SK-N-SH (cell line): ENCODE measurements around the gene LKAAEAR1. TPM values are rescaled to one million over a fixed set of nuclear protein-coding genes. Genes with fewer than 3 reads are reported as not detected.

Experiments
- CTCF ChIA-PET: fragments of 300-600, 350-600 bp; formaldehyde crosslinking; extraction: SDS; loops from one replicate; lab custom pipeline; 2021; lab: Yijun Ruan, JAX
- POLR2A ChIA-PET: fragments of 350-600 bp; sonication (Branson Sonifier 250); formaldehyde crosslinking; extraction: SDS; loops from one replicate; lab custom pipeline; 2020; ENCODE audit warnings: antibody characterized with exemption, inconsistent platforms; lab: Yijun Ruan, JAX
- DNase-seq: peaks from one replicate; pipeline ENCODE4 v3.0.0; 2012
- H2AFZ ChIP-seq: fragments of 200-600 bp; sonication (generic); 2 replicates; pipeline ENCODE4 v1.8.1; 2016; ENCODE audit warnings: antibody characterized with exemption, mild to moderate bottlenecking, low read depth
- H3F3A ChIP-seq: fragments of 200-600 bp; sonication (generic); replicated peaks from 2 replicates; pipeline ENCODE3; 2016; ENCODE audit warnings: antibody characterized with exemption, mild to moderate bottlenecking; ENCODE audit not compliant: insufficient read depth
- H3K27ac ChIP-seq, 2 experiments: fragments of 200-500 bp in 1 of 2; fragments of 200-600 bp in 1 of 2; sonication (Bioruptor generic) in 1 of 2; sonication (generic), shearing (Covaris generic) in 1 of 2; 2 replicates each; pipeline versions ENCODE4 v1.5.1 to v1.6.1; 2014 to 2016; ENCODE audit warnings: low read depth in 2 of 2, inconsistent platforms in 1 of 2, low read length in 1 of 2, mild to moderate bottlenecking in 1 of 2, mixed read lengths in 1 of 2
- H3K27me3 ChIP-seq: fragments of 200-600 bp; sonication (generic), shearing (Covaris generic); 2 replicates; pipeline ENCODE4 v1.6.1; 2016; ENCODE audit warnings: mixed run types; ENCODE audit not compliant: insufficient read depth
- H3K36me3 ChIP-seq, 2 experiments: fragments of 200-500 bp in 1 of 2; fragments of 200-600 bp in 1 of 2; sonication (Bioruptor generic) in 1 of 2; sonication (generic) in 1 of 2; replicated peaks in 1 of 2; 2 replicates each; pipeline versions ENCODE3 to v1.5.1; 2014 to 2016; ENCODE audit warnings: low read length in 1 of 2, mild to moderate bottlenecking in 1 of 2; ENCODE audit not compliant: insufficient read depth in 2 of 2, control insufficient read depth in 1 of 2
- H3K4me1 ChIP-seq, 2 experiments: fragments of 200-500 bp in 1 of 2; fragments of 200-600 bp in 1 of 2; sonication (Bioruptor generic) in 1 of 2; sonication (generic), shearing (Covaris generic) in 1 of 2; 2 replicates each; pipeline versions ENCODE4 v1.5.1 to v1.6.1; 2014 to 2016; ENCODE audit warnings: low read depth in 1 of 2, low read length in 1 of 2, mixed run types in 1 of 2; ENCODE audit not compliant: insufficient read depth in 2 of 2, control insufficient read depth in 1 of 2
- H3K4me2 ChIP-seq: fragments of 200-600 bp; sonication (generic), shearing (Covaris generic); 2 replicates; pipeline ENCODE4 v1.6.1; 2017; ENCODE audit warnings: mixed run types
- H3K4me3 ChIP-seq, 2 experiments: fragments of 200-500 bp in 1 of 2; fragments of 200-600 bp in 1 of 2; sonication (Bioruptor generic) in 1 of 2; sonication (generic), shearing (Covaris generic) in 1 of 2; 2 replicates each; pipeline versions ENCODE4 v1.5.1 to v1.8.1; 2014 to 2016; ENCODE audit warnings: low read depth in 2 of 2, inconsistent platforms in 1 of 2, low read length in 1 of 2, mild to moderate bottlenecking in 1 of 2, mixed read lengths in 1 of 2, moderate library complexity in 1 of 2
- H3K79me2 ChIP-seq: fragments of 200-600 bp; sonication (generic); 2 replicates; pipeline ENCODE4 v1.8.1; 2017; ENCODE audit warnings: mild to moderate bottlenecking; ENCODE audit not compliant: insufficient read depth
- H3K9ac ChIP-seq: fragments of 200-600 bp; sonication (generic); 2 replicates; pipeline ENCODE4 v1.6.1; 2017; ENCODE audit warnings: mixed run types
- H3K9me2 ChIP-seq: fragments of 200-600 bp; sonication (generic); 2 replicates; pipeline ENCODE4 v1.6.1; 2017; ENCODE audit warnings: mixed run types
- H3K9me3 ChIP-seq: fragments of 200-600 bp; sonication (generic); 2 replicates; pipeline ENCODE4 v1.6.1; 2017; ENCODE audit warnings: mixed run types, mild to moderate bottlenecking, moderate library complexity
- H4K20me1 ChIP-seq: fragments of 200-600 bp; sonication (generic); 2 replicates; pipeline ENCODE4 v1.6.1; 2017; ENCODE audit warnings: mild to moderate bottlenecking, mixed run types; ENCODE audit not compliant: insufficient read depth
- ELF1 ChIP-seq: IDR thresholded peaks from 2 replicates; pipeline ENCODE4 v1.4.0; 2012
- EP300 ChIP-seq, 2 experiments: IDR thresholded peaks; 2 replicates each; pipeline versions ENCODE4 v1.4.0 to v1.6.1; 2012; ENCODE audit warnings: borderline replicate concordance in 1 of 2, low read depth in 1 of 2, low read length in 1 of 2
- EZH2phosphoT487 ChIP-seq: fragments of 200-600 bp; sonication (generic); IDR thresholded peaks from 2 replicates; pipeline ENCODE4 v1.6.1; 2017; ENCODE audit warnings: low read depth, mixed run types, mild to moderate bottlenecking, antibody characterized with exemption, moderate library complexity, borderline replicate concordance
- FOSL2 ChIP-seq: IDR thresholded peaks from 2 replicates; pipeline ENCODE4 v1.4.0; 2012; ENCODE audit warnings: low read depth, mild to moderate bottlenecking, moderate library complexity, borderline replicate concordance
- GABPA ChIP-seq: IDR thresholded peaks from 2 replicates; pipeline ENCODE4 v1.4.0; 2012; ENCODE audit warnings: low read depth, mild to moderate bottlenecking
- MEF2A ChIP-seq: IDR thresholded peaks from 2 replicates; pipeline ENCODE4 v1.4.0; 2012; ENCODE audit warnings: low read depth, borderline replicate concordance
- NFIC ChIP-seq: IDR thresholded peaks from 2 replicates; pipeline ENCODE4 v1.4.0; 2012; ENCODE audit warnings: borderline replicate concordance
- NRF1 ChIP-seq: IDR thresholded peaks from 2 replicates; pipeline ENCODE4 v1.6.1; 2012; ENCODE audit warnings: low read depth, mild to moderate bottlenecking, low read length
- PBX3 ChIP-seq: IDR thresholded peaks from 2 replicates; pipeline ENCODE4; 2012
- RAD21 ChIP-seq: IDR thresholded peaks from 2 replicates; pipeline ENCODE4 v1.6.1; 2012; ENCODE audit warnings: mild to moderate bottlenecking, low read length
- REST ChIP-seq: IDR thresholded peaks from 2 replicates; pipeline ENCODE4 v1.6.1; 2012; ENCODE audit warnings: mild to moderate bottlenecking, low read depth, low read length, moderate library complexity
- SIN3A ChIP-seq: IDR thresholded peaks from 2 replicates; pipeline ENCODE4 v1.6.1; 2012; ENCODE audit warnings: low read depth, mild to moderate bottlenecking, low read length, moderate library complexity, borderline replicate concordance
- SMC3 ChIP-seq: IDR thresholded peaks from 2 replicates; pipeline ENCODE4 v1.6.1; 2012; ENCODE audit warnings: low read depth, low read length, improper control_type of control experiment
- TAF1 ChIP-seq: IDR thresholded peaks from 2 replicates; pipeline ENCODE4 v1.6.1; 2012; ENCODE audit warnings: low read depth, mild to moderate bottlenecking, low read length, moderate library complexity, borderline replicate concordance
- TCF12 ChIP-seq: IDR thresholded peaks from 2 replicates; pipeline ENCODE4 v1.4.0; 2012
- TEAD4 ChIP-seq: IDR thresholded peaks from 2 replicates; pipeline ENCODE4 v1.4.0; 2012; ENCODE audit warnings: mild to moderate bottlenecking, borderline replicate concordance; ENCODE audit not compliant: insufficient read depth
- USF1 ChIP-seq: IDR thresholded peaks from 2 replicates; pipeline ENCODE4 v1.4.0; 2012; ENCODE audit warnings: low read depth, borderline replicate concordance
- YY1 ChIP-seq: IDR thresholded peaks from 2 replicates; pipeline ENCODE4 v1.4.0; 2012; ENCODE audit warnings: low read depth, mild to moderate bottlenecking
- WGBS: methylation state at CpG from one replicate; pipeline ENCODE4 v1.1.6; 2017; ENCODE audit warnings: low lambda C conversion rate; 5-methylcytosine and 5-hydroxymethylcytosine counted together
- polyA plus RNA-seq, 3 experiments: library from polyadenylated mRNA; depleted of rRNA; stranded (reverse); fragments of >200 nt; gene quantifications; 2 replicates each; pipeline ENCODE4 v1.2.3, GENCODE V29; 2012
- TF ChIP-seq, protein P1 (sequence below): IDR thresholded peaks from 2 replicates; pipeline ENCODE4 v1.4.0; 2012; ENCODE audit warnings: low read depth
- TF ChIP-seq, protein P2 (sequence below): fragments of 200-600 bp; sonication (generic); IDR thresholded peaks from 2 replicates; pipeline ENCODE4 v1.6.1; 2017; ENCODE audit warnings: antibody characterized with exemption, mild to moderate bottlenecking, moderate library complexity

LKAAEAR1 gene
- polyA plus RNA-seq, 1 of the 3 experiments (the other 2 are of a cell fraction) = 0.71 TPM

- H3F3A ChIP-seq = no peaks in the 10 kb centered on the region
- 95% methylated on average over 9 of the region's 10 CpGs for WGBS
- POLR2A ChIA-PET = interaction anchor here (0.8 kb wide), 1 partner anchor 9 kb away, joined by 3 read pairs; no protein-coding TSS in a partner anchor
- 0 out of 2 replicates have a peak, but pooled peaks cover 10% of the 10 kb centered on the region for H4K20me1 ChIP-seq
- H2AFZ ChIP-seq = no peak within 1 kb of the TSS
- CTCF ChIA-PET = interaction anchor here (0.9 to 7.7 kb wide), 7 partner anchors 16 to 499 kb away, joined by 3 to 61 read pairs (median 5); partner anchors contain the start of genes LKAAEAR1, PRPF6 and PTK6
- H3K27me3 ChIP-seq = no peaks in the 10 kb centered on the region
- H3K9ac ChIP-seq = no peak within 1 kb of the TSS
- no peaks in the 10 kb centered on the region for H3K9me2 ChIP-seq
- no peak for DNase-seq
- H3K9me3 ChIP-seq = no peaks in the 10 kb centered on the region
- peaks cover 2 to 27% of the 10 kb centered on the region in 2 experiments for H3K36me3 ChIP-seq
- peaks cover 0 to 7% of the 10 kb centered on the region in 2 experiments; a peak in 1 of 4 replicates for H3K4me1 ChIP-seq
- H3K79me2 ChIP-seq = no peaks in the 10 kb centered on the region
- no peak within 1 kb of the TSS for H3K4me3 ChIP-seq
- no peak within 1 kb of the TSS for H3K27ac ChIP-seq
- TF ChIP-seq, protein P1, sequence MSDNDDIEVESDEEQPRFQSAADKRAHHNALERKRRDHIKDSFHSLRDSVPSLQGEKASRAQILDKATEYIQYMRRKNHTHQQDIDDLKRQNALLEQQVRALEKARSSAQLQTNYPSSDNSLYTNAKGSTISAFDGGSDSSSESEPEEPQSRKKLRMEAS = no peak
- TF ChIP-seq, protein P2, sequence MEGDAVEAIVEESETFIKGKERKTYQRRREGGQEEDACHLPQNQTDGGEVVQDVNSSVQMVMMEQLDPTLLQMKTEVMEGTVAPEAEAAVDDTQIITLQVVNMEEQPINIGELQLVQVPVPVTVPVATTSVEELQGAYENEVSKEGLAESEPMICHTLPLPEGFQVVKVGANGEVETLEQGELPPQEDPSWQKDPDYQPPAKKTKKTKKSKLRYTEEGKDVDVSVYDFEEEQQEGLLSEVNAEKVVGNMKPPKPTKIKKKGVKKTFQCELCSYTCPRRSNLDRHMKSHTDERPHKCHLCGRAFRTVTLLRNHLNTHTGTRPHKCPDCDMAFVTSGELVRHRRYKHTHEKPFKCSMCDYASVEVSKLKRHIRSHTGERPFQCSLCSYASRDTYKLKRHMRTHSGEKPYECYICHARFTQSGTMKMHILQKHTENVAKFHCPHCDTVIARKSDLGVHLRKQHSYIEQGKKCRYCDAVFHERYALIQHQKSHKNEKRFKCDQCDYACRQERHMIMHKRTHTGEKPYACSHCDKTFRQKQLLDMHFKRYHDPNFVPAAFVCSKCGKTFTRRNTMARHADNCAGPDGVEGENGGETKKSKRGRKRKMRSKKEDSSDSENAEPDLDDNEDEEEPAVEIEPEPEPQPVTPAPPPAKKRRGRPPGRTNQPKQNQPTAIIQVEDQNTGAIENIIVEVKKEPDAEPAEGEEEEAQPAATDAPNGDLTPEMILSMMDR = no peak
- TF ChIP-seq FOSL2 (no peak), ELF1 (no peak), SIN3A (no peak), MEF2A (no peak), PBX3 (no peak), TEAD4 (no peak), EP300 (IDR thresholded peaks at IDR 0.05; ENCODE audit: borderline replicate concordance in 1 of 2, low read depth in 1 of 2, low read length in 1 of 2) (no peak), TCF12 (no peak), TAF1 (no peak), REST (no peak), USF1 (no peak), EZH2phosphoT487 (no peak), RAD21 (no peak), SMC3 (no peak), NFIC (no peak), YY1 (no peak), GABPA (no peak), NRF1 (no peak)
- TF ChIP-seq, all 33 proteins: peak for 0
- no peak within 1 kb of the TSS for H3K4me2 ChIP-seq
Observed at GRCh38 chr20:64035933-64036345, 48.3 kb downstream of the LKAAEAR1 start, which contains the start of gene C20orf204. Gene C20orf204 (plus strand): TSS chr20:64036182. CDS start chr20:64036324, 142 bp downstream.
